ENCODE data around the gene TBC1D14. TPM values are rescaled to one million over a fixed set of nuclear protein-coding genes. Genes with fewer than 3 reads are reported as not detected.

Gene TBC1D14
- total RNA-seq, result 10 to 100 TPM; 53.7 to 55.3 TPM

DNA sequence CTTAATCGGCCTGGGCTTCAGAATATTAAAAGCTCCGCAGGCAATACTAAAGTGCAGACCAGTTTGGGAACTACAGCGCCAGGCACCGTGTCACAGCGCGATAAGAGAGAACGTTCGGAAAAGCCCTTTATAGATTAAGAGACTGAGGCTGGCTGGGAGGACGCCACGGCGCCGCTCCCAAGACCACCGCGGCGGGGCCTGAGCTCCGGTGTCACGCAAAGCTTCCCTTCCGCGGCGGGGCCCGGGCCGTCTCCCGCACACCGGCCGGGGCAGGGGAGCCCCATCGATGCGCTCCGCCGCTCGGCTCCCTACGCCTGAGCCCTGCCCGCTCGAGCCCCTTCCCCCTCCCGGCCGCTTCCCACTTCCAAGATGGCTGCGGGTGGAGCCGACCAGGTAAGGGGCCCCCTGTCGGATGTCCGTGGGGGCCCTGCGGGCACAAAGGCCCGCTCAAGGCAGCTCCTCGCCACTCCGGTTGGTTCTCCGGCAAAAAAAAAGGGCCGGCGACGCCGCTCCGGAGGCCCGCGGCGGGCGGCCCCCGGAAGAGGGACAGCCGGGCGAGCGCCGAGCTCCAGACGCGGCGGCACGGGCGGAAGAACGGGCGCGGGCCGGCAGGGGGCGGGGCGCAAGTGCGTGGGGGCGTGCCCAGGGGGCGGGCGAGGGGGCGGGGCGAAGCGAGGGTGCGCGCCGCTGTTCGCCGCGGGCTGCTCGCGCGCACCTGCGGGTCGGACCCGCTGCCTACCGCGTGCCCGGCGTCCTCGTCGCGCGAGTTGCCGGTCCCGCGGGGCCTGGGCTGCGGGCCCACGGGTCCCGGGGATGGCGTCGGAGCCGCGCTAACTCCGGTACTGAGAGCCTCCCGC lies at the start of gene TBC1D14:
Gene TBC1D14, plus strand, starts transcription at position 714 of the 857 bp plus-strand sequence. CDS start 13,564 bp downstream, outside the sequence.
- H3K27ac Mint-ChIP-seq, result peak within 1 kb of the TSS; percentile 85

DNA sequence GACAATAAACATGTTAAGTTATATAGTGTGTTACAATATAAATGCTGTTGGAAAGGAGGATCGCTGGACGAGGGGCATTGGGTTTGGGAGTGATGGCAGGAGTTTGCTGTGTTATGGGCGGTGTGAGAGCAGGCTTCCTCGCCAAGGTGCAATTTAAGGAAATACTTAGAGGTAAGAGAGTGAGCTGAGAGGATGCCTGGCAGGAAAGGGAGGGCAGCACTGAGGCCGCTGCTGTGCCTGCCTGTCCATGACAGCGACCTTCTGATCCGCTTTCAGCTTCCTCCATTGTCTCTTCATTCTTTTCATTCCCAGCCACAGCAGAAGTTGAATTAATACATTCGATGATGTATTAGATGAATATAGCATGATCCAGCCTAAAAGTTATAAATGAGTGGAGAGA lies 41.2 kb upstream of the TBC1D14 start:
- CTCF ChIA-PET, result interaction anchor here (0.6 to 1.9 kb wide), 2 partner anchors 148 to 151 kb away, joined by 5 to 6 read pairs; no protein-coding TSS in a partner anchor
- Mint-ChIP-seq H3K4me1 (no peaks in the 10 kb centered on the region), H3K27me3 (no peaks in the 10 kb centered on the region), H3K9me3 (no peaks in the 10 kb centered on the region), H3K4me3 (no peak overlapping the region), H3K27ac (no peak overlapping the region), H3K36me3 (ENCODE audit: low read depth) (peaks cover 23% of the 10 kb centered on the region)
- DNase-seq, result no peak
- POLR2A ChIA-PET, result interaction anchor here (0.7 kb wide), 1 partner anchor 12 kb away, joined by 5 read pairs; no protein-coding TSS in a partner anchor

More for the DNA sequence above, at the start of gene TBC1D14:
- Mint-ChIP-seq H3K4me1 (peaks cover 64% of the 10 kb centered on the region), H3K36me3 (ENCODE audit: low read depth) (peaks cover 5% of the 10 kb centered on the region), H3K9me3 (no peaks in the 10 kb centered on the region), H3K27me3 (peaks cover 2% of the 10 kb centered on the region), H3K4me3 (peak within 1 kb of the TSS; percentile 91)
- CTCF ChIA-PET, result interaction anchor here (0.9 to 2.0 kb wide), 10 partner anchors 8 to 200 kb away, joined by 3 to 26 read pairs (median 5); partner anchors contain the start of genes GRPEL1, MRFAP1L1 and TADA2B
- DNase-seq, result peak; percentile 88
- POLR2A ChIA-PET, result interaction anchor here (0.7 to 6.9 kb wide), 45 partner anchors 8 to 728 kb away, joined by 3 to 109 read pairs (median 6); partner anchors contain the start of genes BLOC1S4, GRPEL1, MAN2B2 and MRFAP1

DNA sequence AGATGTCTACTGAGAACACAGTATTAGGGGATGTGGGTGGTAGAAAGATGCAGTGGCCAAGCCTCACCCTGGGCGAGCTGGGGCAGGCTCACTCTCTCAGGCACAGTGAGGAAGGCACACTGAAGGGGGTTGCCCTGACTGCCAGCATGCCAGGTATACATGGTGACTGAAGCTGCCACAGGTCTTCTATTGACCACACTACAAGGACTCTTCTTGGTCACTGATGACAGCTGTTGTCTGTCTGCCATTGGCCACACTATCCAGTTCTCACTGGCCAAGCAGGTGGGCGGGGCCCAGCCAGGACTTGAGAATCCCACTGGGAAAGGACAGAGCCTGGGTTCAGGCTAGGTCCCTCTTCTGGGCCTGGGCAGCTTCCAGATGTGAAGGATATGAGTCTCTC lies 39.7 kb upstream of the TBC1D14 start:
- Mint-ChIP-seq H3K9me3 (no peaks in the 10 kb centered on the region), H3K27ac (no peak overlapping the region), H3K4me3 (no peak overlapping the region), H3K27me3 (no peaks in the 10 kb centered on the region), H3K36me3 (ENCODE audit: low read depth) (peaks cover 17% of the 10 kb centered on the region), H3K4me1 (no peaks in the 10 kb centered on the region)
- POLR2A ChIA-PET, result no interaction called here
- CTCF ChIA-PET, result no interaction called here
- DNase-seq, result no peak

- DNase-seq, result no peak
- ChIA-PET CTCF (interaction anchor here (0.7 to 6.0 kb wide), 49 partner anchors 10 to 327 kb away, joined by 3 to 145 read pairs (median 6); partner anchors contain the start of genes BLOC1S4, KIAA0232, MRFAP1L1 and TADA2B), POLR2A (interaction anchor here (0.9 to 2.8 kb wide), 16 partner anchors 13 to 233 kb away, joined by 3 to 20 read pairs (median 4); partner anchors contain the start of genes BLOC1S4, GRPEL1, MRFAP1 and MRFAP1L1)
- H3K4me1 Mint-ChIP-seq, result peaks cover 4% of the 10 kb centered on the region
- H3K4me3 Mint-ChIP-seq, result no peak overlapping the region
- peak overlapping the region; percentile 12 for H3K27ac Mint-ChIP-seq
- H3K36me3 Mint-ChIP-seq (ENCODE audit: low read depth), result peaks cover 27% of the 10 kb centered on the region
- H3K27me3 Mint-ChIP-seq, result no peaks in the 10 kb centered on the region
- no peaks in the 10 kb centered on the region for H3K9me3 Mint-ChIP-seq
Measured at GRCh38 chr4:6873291-6873690, 36.3 kb upstream of the TBC1D14 start.

GRCh38 chr4:6873792-6874461 lies 35.7 kb upstream of the TBC1D14 start:
- POLR2A ChIA-PET, result interaction anchor here (0.9 to 2.8 kb wide), 11 partner anchors 14 to 198 kb away, joined by 3 to 20 read pairs (median 4); partner anchors contain the start of genes BLOC1S4, GRPEL1 and TBC1D14
- H3K27me3 Mint-ChIP-seq, result no peaks in the 10 kb centered on the region
- no peak overlapping the region for H3K27ac Mint-ChIP-seq
- H3K9me3 Mint-ChIP-seq, result no peaks in the 10 kb centered on the region
- CTCF ChIA-PET, result interaction anchor here (0.7 to 6.0 kb wide), 51 partner anchors 10 to 328 kb away, joined by 3 to 145 read pairs (median 6); partner anchors contain the start of genes BLOC1S4, KIAA0232, MRFAP1L1 and TADA2B
- DNase-seq, result peak; percentile 82
- peaks cover 4% of the 10 kb centered on the region for H3K4me1 Mint-ChIP-seq
- peaks cover 32% of the 10 kb centered on the region for H3K36me3 Mint-ChIP-seq (ENCODE audit: low read depth)
- no peak overlapping the region for H3K4me3 Mint-ChIP-seq

- H3K36me3 Mint-ChIP-seq (ENCODE audit: low read depth), result peaks cover 38% of the 10 kb centered on the region
- H3K27me3 Mint-ChIP-seq, result no peaks in the 10 kb centered on the region
- ChIA-PET POLR2A (interaction anchor here (1.2 to 2.4 kb wide), 3 partner anchors 34 to 155 kb away, joined by 3 to 17 read pairs (median 4); no protein-coding TSS in a partner anchor), CTCF (interaction anchor here (0.6 to 6.0 kb wide), 10 partner anchors 10 to 197 kb away, joined by 3 to 145 read pairs (median 12); partner anchors contain the start of gene BLOC1S4)
- H3K27ac Mint-ChIP-seq, result no peak overlapping the region
- no peak overlapping the region for H3K4me3 Mint-ChIP-seq
- H3K4me1 Mint-ChIP-seq, result peaks cover 4% of the 10 kb centered on the region
- no peaks in the 10 kb centered on the region for H3K9me3 Mint-ChIP-seq
- DNase-seq, result no peak
Measured at GRCh38 chr4:6874981-6875380, 34.6 kb upstream of the TBC1D14 start.

GRCh38 chr4:6875431-6875831 lies 34.2 kb upstream of the TBC1D14 start:
- no peak for DNase-seq
- Mint-ChIP-seq H3K4me1 (peaks cover 4% of the 10 kb centered on the region), H3K36me3 (ENCODE audit: low read depth) (peaks cover 40% of the 10 kb centered on the region), H3K27me3 (no peaks in the 10 kb centered on the region), H3K4me3 (no peak overlapping the region), H3K27ac (no peak overlapping the region), H3K9me3 (no peaks in the 10 kb centered on the region)
- ChIA-PET CTCF (interaction anchor here (0.6 to 6.0 kb wide), 6 partner anchors 9 to 200 kb away, joined by 3 to 145 read pairs (median 16); partner anchors contain the start of gene BLOC1S4), POLR2A (interaction anchor here (1.2 kb wide), 1 partner anchor 34 kb away, joined by 3 read pairs; no protein-coding TSS in a partner anchor)

DNA sequence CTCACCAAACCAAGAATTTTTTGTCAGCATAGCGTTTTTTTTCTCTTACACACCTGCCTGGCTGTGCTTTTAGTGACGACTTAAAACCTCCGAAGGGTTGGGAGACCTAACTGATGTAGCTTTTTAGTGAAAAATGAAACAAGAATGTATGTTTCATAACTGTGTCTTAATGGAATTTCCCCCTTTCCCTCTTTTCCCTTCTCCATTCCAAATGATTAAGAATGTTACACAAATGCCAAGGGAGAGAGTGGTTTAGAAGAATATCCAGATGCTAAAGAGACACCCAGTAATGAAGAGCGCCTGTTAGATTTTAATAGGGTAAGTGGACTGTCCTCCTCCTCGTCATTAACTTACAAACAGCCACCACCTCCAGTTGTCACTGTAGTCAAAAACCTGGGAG lies 33.2 kb upstream of the TBC1D14 start:
- Mint-ChIP-seq H3K4me3 (no peak overlapping the region), H3K27me3 (no peaks in the 10 kb centered on the region), H3K36me3 (ENCODE audit: low read depth) (peaks cover 50% of the 10 kb centered on the region), H3K4me1 (peaks cover 4% of the 10 kb centered on the region), H3K27ac (no peak overlapping the region), H3K9me3 (no peaks in the 10 kb centered on the region)
- CTCF ChIA-PET, result interaction anchor here (1.0 to 6.0 kb wide), 3 partner anchors 8 to 201 kb away, joined by 3 to 145 read pairs (median 58); partner anchors contain the start of gene BLOC1S4
- POLR2A ChIA-PET, result interaction anchor here (1.2 kb wide), 1 partner anchor 33 kb away, joined by 3 read pairs; no protein-coding TSS in a partner anchor
- no peak for DNase-seq

DNA sequence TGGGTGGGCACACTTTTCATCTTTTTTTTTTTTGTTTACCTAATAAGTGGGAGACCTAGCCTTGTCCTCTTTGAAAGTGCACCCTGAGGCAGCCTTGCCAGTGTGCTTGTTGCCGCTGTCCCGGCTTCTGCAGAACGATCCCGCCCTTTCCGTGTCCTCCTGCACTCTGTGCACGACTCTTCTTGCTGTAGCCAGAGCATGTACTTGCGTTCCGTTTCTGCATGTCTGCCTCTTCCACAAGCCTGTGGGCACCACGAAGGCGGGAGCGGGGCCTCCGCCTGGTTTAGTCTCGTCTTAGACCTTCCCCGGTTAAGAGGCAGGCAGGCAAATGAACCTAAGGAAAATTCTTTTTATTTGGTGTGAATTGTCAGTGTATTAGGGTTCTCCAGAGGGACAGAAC lies 32.6 kb upstream of the TBC1D14 start:
- ChIA-PET CTCF (interaction anchor here (6.0 kb wide), 1 partner anchor 159 kb away, joined by 145 read pairs; the partner anchor contains the start of gene BLOC1S4), POLR2A (no interaction called here)
- H3K4me3 Mint-ChIP-seq, result no peak overlapping the region
- peaks cover 4% of the 10 kb centered on the region for H3K4me1 Mint-ChIP-seq
- peaks cover 50% of the 10 kb centered on the region for H3K36me3 Mint-ChIP-seq (ENCODE audit: low read depth)
- DNase-seq, result no peak
- no peak overlapping the region for H3K27ac Mint-ChIP-seq
- no peaks in the 10 kb centered on the region for H3K27me3 Mint-ChIP-seq
- H3K9me3 Mint-ChIP-seq, result no peaks in the 10 kb centered on the region

DNA sequence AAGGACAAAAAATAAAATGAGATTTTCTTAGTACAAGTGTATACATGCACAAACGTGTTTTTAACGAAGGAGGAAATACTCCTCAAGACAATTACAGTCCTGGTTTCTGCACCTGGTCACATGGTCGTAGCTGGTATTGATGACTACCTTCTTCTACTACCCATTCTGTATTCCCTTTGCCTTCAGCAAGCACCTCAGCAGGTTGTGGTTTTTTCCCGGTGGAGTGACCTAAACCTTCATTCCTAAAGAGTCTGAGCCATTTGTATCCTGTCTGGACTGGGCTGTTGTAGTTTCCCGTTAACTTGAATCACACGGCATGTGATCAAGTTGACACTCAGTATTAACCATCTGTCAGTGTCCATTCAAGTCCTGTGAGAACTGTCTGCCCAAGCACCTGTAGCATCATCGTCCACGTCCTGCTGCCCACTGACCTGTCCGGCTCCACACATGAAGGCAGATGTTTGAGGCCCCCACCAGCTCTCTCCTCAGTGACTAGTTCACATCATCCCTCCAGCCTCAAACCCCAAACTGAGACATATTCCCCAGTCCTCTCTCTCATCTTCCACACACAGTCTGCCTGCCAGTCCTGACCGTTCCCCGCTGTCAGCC lies 31.1 kb upstream of the TBC1D14 start:
- H3K4me3 Mint-ChIP-seq, result no peak overlapping the region
- ChIA-PET CTCF (no interaction called here), POLR2A (no interaction called here)
- no peak overlapping the region for H3K27ac Mint-ChIP-seq
- DNase-seq, result no peak
- peaks cover 58% of the 10 kb centered on the region for H3K36me3 Mint-ChIP-seq (ENCODE audit: low read depth)
- H3K27me3 Mint-ChIP-seq, result no peaks in the 10 kb centered on the region
- H3K9me3 Mint-ChIP-seq, result no peaks in the 10 kb centered on the region
- H3K4me1 Mint-ChIP-seq, result peaks cover 4% of the 10 kb centered on the region

DNA sequence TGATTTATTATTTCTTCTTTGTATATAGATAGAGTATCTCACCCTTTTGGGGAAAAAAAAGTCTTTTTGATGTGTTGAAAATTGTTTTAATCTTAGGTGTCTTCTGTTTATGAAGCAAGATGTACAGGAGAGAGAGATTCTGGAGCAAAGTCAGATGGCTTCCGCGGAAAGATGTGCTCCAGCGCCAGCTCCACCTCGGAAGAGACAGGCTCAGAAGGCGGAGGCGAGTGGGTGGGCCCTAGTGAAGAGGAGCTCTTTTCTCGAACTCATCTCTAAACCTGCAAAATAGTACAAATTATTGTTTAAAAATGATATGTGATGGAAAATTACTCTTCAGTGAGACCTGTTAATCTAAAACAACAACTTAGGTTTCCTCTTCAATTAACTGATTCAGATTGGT lies 28.9 kb upstream of the TBC1D14 start:
- H3K36me3 Mint-ChIP-seq (ENCODE audit: low read depth), result peaks cover 61% of the 10 kb centered on the region
- H3K27me3 Mint-ChIP-seq, result no peaks in the 10 kb centered on the region
- ChIA-PET CTCF (no interaction called here), POLR2A (no interaction called here)
- peaks cover 5% of the 10 kb centered on the region for H3K4me1 Mint-ChIP-seq
- no peak overlapping the region for H3K4me3 Mint-ChIP-seq
- no peak for DNase-seq
- H3K27ac Mint-ChIP-seq, result no peak overlapping the region
- H3K9me3 Mint-ChIP-seq, result no peaks in the 10 kb centered on the region

GRCh38 chr4:6881908-6882307 lies 27.7 kb upstream of the TBC1D14 start:
- H3K9me3 Mint-ChIP-seq, result no peaks in the 10 kb centered on the region
- no peaks in the 10 kb centered on the region for H3K27me3 Mint-ChIP-seq
- CTCF ChIA-PET, result interaction anchor here (1.3 to 6.8 kb wide), 2 partner anchors 8 to 164 kb away, joined by 3 to 58 read pairs; no protein-coding TSS in a partner anchor
- H3K36me3 Mint-ChIP-seq (ENCODE audit: low read depth), result peaks cover 52% of the 10 kb centered on the region
- no peak overlapping the region for H3K4me3 Mint-ChIP-seq
- H3K27ac Mint-ChIP-seq, result no peak overlapping the region
- H3K4me1 Mint-ChIP-seq, result peaks cover 1% of the 10 kb centered on the region
- POLR2A ChIA-PET, result no interaction called here
- DNase-seq, result no peak
